GM19372 (cell line): ENCODE data around the gene EEFSEC.

Source experiments
- ATAC-seq: cut with Tn5 transposase; IDR thresholded peaks from one replicate; pipeline ENCODE4 v1.9.1; 2021; ENCODE audit warnings: mild to moderate bottlenecking, low read depth, moderate library complexity; ENCODE audit not compliant: unreplicated experiment

EEFSEC gene

GRCh38 chr3:128215290-128215689 lies 62.0 kb downstream of the EEFSEC start:
- ATAC-seq, result no peak

GRCh38 chr3:128215800-128216495 lies 62.7 kb downstream of the EEFSEC start:
- no peak for ATAC-seq

GRCh38 chr3:128217702-128218547 lies 64.6 kb downstream of the EEFSEC start:
- ATAC-seq, result no peak

DNA sequence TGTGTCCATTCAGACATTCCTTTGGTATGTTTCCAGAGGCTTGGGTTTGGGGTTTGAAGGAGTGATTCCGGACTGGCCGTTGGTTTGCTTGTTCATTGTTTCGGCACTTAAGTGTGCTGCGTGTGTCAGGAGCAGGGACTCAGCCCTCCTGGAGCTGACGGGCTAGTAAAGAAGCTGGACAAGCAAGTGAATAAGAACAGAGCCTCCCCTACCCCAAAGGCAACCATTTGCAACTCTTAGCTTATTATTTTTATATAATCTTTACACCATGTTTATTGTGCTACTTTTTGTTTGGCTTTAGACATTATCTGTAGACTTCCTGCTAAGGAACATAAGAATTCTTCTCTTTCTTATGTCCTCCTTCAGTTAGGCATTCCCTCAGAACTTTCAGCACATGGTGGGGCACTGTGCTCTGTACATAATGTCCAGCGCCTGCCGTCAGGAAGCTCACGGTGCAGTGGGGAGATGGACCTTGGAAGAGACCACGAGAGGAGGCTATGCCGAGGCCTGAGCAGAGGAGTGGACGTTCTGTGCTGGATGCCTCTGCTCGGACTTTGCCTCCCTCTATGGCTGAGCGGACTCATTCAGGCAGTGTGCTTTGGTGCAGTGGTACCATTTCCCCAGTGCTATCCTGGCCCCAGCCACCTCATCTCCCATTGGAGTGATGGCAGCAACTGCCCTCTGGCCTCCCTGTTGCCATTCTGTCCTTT lies 65.4 kb downstream of the EEFSEC start:
- no peak for ATAC-seq

- no peak for ATAC-seq
Observed at GRCh38 chr3:128221328-128221727, 68.0 kb downstream of the EEFSEC start.

DNA sequence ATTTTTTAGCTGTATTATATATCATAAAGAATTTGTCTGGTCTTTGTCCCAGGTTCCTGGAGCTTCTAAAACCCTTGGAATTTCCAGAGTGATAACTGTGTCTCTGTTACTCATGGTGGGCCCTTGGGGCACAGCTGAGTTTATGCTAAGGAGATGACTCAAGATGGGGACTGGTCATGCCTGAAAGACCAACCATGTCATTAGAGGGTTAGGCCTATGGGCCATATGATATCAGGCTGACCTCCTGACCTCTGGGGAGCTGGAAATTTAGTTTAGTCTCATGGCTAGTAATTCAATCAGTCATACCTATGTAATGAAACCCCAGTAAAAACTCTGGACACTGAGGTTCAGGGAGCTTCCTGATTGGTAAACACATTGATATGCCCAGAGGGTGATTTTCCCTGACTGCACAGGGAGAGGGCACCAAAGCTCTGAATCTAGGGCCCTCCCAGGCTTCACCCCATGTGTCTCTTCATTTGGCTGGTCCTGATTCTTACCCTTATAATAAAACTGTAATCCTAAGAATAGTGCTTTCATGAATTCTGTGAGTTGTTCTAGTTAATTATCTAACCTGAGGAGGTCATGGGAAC lies 69.6 kb downstream of the EEFSEC start:
- no peak for ATAC-seq

DNA sequence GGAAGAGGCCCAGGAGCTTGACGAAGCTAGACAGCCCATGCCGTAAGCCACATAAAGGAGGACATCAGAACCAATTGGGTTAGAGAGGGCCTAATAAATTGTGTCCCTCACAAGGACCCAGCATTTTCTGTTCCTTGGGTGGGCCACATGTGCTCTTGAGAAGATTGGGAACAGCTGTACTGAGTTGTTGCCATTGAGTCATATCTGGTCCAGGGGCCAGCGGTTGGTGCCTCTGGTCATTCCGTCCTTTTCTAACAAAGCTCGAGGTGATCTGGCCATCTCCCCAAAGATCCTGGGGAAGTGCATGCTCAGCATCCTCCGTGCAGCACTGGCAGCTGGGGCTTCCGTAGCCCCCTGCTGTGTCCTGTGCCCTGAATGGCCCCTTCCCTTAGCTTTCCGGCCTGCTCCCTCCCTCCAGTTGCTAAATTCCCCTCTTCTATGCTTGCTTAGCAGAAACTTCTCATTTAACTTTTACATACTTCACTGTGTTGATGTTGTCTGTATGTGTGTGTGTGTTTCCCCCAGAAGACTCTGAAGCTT lies 73.0 kb downstream of the EEFSEC start:
- no peak for ATAC-seq

- ATAC-seq, result no peak
Observed at GRCh38 chr3:128226795-128227395, 73.6 kb downstream of the EEFSEC start.

GRCh38 chr3:128227507-128227906 lies 74.2 kb downstream of the EEFSEC start:
- no peak for ATAC-seq

- no peak for ATAC-seq
Observed at GRCh38 chr3:128228366-128228910, 75.2 kb downstream of the EEFSEC start.

- ATAC-seq, result no peak
Observed at GRCh38 chr3:128229106-128229857, 76.0 kb downstream of the EEFSEC start.

- ATAC-seq, result no peak
Observed at GRCh38 chr3:128231606-128232005, 78.3 kb downstream of the EEFSEC start.

- ATAC-seq, result no peak
Observed at GRCh38 chr3:128232376-128233178, 79.3 kb downstream of the EEFSEC start.

DNA sequence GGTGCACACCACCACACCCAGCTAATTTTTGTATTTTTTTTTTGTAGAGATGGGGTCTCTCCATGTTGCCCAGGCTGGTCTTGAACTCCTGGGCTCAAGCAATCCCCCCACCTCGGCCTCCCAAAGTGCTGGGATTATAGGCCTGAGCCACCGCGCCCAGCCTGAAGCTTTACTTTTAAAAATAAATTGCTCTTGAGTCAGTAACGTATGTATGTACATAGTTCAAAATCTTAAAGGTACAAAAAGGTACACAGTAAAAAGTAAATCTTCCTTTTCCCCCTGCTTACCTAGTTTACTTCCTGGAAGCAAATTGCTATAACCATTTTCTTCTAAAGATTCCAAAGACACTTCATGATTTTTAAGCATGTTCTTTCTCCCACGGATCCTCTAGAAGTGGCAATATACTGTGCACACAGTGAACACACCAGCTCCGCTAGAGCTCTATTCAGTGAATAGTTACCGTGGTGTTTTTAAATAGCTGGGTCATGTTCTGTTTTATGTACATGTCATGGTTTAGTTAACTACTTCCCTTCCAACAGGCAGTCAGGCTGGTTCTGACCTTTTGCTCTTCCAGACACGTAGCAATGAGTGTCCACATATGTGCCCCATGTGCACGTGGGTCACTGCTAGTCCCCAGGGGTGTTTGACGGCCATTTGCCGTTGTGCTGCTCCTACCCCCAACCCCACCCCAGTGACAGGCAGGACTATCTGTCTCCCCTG lies 82.1 kb downstream of the EEFSEC start:
- no peak for ATAC-seq

DNA sequence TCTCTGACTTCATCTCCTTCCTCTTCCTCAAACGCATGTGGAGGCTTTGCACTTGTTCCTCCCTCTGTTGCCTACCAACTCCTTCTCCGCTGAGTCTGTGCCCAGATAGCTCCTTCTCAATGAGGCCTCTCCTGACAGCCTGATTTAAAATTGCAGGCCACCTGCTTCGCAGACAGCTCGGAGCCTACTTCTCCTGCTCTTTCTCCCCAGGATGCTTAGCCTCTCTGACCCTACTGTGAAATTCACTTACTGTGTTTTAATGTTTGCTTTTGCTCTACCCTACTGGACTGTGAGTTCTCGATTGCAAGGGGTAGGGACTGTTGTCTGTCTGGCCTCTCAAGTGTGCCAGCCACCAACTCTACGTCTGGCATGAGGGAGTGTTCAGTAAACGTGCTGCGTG lies 83.4 kb downstream of the EEFSEC start:
- no peak for ATAC-seq

- no peak for ATAC-seq
Observed at GRCh38 chr3:128237348-128238183, 84.3 kb downstream of the EEFSEC start.

GRCh38 chr3:128238184-128238489 lies 84.9 kb downstream of the EEFSEC start:
- ATAC-seq, result no peak
